ENCODE results near the gene DOCK3. TPM values are rescaled to one million over a fixed set of nuclear protein-coding genes. Genes with fewer than 3 reads are reported as not detected.

Gene DOCK3
- total and polyA plus RNA-seq, 10 donors = 0.08 to 2.1 (median 0.44) TPM

GRCh38 chr3:51391566-51392354 is 717.0 kb downstream of the DOCK3 start:
- Histone ChIP-seq H3K36me3 (peaks cover 0 to 83% (median 54%) of the 10 kb centered on the region in 6 donors), H3K4me3 (peak overlapping the region; percentile 59 to 90 (median 66)), H3K27ac (peak overlapping the region; percentile 74 to 94 (median 91)), H3K9me3 (no peaks in the 10 kb centered on the region), H3K27me3 (replicated peaks in 1 of 7) (no peaks in the 10 kb centered on the region), H3K4me1 (peaks cover 31 to 94% (median 87%) of the 10 kb centered on the region in 6 donors)
- intact Hi-C loops (cut with DNase I; ENCODE audit: low total_unique reads) = no loop called here
- DNase-seq = peak; percentile 92
- TF ChIP-seq POLR2A (IDR thresholded peaks at IDR 0.05) (no peak), CTCF (IDR thresholded peaks at IDR 0.05 in 8 of 11, conservative IDR thresholded peaks at IDR 0.05 in 3 of 11) (no peak), POLR2AphosphoS5 (IDR thresholded peaks at IDR 0.05) (peak in 1 of 3 donors; percentile 59)
- 8 to 53% (median 14%) methylated on average over 43 to 115 of the region's 115 CpGs for WGBS, 5 donors

DNA sequence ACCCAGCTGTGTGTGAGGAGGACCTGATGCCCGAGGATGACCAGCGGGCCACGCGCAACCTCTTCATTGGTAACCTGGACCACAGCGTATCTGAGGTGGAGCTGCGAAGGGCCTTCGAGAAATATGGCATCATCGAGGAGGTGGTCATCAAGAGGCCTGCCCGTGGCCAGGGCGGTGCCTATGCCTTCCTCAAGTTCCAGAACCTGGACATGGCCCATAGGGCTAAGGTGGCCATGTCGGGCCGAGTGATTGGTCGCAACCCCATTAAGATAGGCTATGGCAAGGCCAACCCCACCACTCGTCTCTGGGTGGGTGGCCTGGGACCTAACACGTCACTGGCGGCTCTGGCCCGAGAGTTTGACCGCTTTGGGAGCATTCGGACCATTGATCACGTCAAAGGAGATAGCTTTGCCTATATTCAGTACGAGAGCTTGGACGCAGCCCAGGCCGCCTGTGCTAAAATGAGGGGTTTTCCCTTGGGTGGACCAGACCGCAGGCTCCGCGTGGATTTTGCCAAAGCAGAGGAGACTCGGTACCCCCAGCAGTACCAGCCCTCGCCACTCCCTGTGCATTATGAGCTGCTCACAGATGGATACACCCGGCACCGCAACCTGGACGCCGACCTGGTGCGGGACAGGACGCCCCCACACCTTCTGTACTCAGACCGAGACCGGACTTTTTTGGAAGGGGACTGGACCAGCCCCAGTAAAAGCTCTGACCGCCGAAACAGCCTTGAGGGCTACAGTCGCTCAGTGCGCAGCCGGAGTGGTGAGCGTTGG is 717.8 kb downstream of the DOCK3 start:
- peak overlapping the region in 7 of 8 donors; percentile 80 to 94 (median 92) for H3K27ac ChIP-seq
- no peaks in the 10 kb centered on the region for H3K27me3 ChIP-seq (replicated peaks in 1 of 7)
- TF ChIP-seq POLR2A (IDR thresholded peaks at IDR 0.05) (no peak), POLR2AphosphoS5 (IDR thresholded peaks at IDR 0.05) (no peak)
- H3K36me3 ChIP-seq = peaks cover 0 to 83% (median 61%) of the 10 kb centered on the region in 6 donors
- peaks cover 24 to 94% (median 82%) of the 10 kb centered on the region in 6 donors for H3K4me1 ChIP-seq
- peak overlapping the region in 7 of 8 donors; percentile 59 to 90 (median 68) for H3K4me3 ChIP-seq
- H3K9me3 ChIP-seq = no peaks in the 10 kb centered on the region
- DNase-seq = peak; percentile 83
- 93 to 97% (median 95%) methylated on average over 38 to 42 of the region's 42 CpGs for WGBS, 5 donors
- intact Hi-C loops (cut with DNase I; ENCODE audit: low total_unique reads) = no loop called here

GRCh38 chr3:51393134-51393495 is 718.4 kb downstream of the DOCK3 start:
- Histone ChIP-seq H3K27ac (no peak overlapping the region), H3K27me3 (replicated peaks in 1 of 7) (no peaks in the 10 kb centered on the region), H3K4me1 (peaks cover 24 to 88% (median 76%) of the 10 kb centered on the region in 6 donors), H3K9me3 (no peaks in the 10 kb centered on the region), H3K4me3 (peak overlapping the region in 1 of 8 donors; percentile 90), H3K36me3 (peaks cover 0 to 83% (median 65%) of the 10 kb centered on the region in 6 donors)
- intact Hi-C loops (cut with DNase I; ENCODE audit: low total_unique reads) = no loop called here
- TF ChIP-seq CTCF (IDR thresholded peaks at IDR 0.05 in 8 of 11, conservative IDR thresholded peaks at IDR 0.05 in 3 of 11) (no peak), POLR2AphosphoS5 (IDR thresholded peaks at IDR 0.05) (no peak), POLR2A (IDR thresholded peaks at IDR 0.05) (no peak)
- no peak for DNase-seq
- 94 to 96% (median 95%) methylated on average over 17 of the region's 17 CpGs for whole genome bisulfite sequencing, 5 donors

DNA sequence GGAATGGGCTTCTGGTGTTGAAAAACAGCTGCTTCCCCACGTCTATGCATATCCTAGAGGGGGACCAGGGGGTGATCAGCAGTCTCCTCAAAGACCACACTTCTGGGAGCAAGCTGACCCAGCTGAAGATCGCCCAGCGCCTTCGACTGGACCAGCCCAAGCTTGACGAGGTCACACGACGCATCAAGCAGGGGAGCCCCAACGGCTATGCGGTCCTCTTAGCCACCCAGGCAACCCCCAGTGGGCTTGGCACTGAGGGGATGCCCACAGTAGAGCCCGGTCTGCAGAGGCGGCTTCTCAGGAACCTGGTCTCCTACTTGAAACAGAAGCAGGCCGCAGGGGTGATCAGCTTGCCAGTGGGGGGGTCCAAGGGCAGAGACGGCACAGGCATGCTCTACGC is 718.8 kb downstream of the DOCK3 start:
- DNase-seq = no peak
- H3K27ac ChIP-seq = no peak overlapping the region

More for the DNA sequence above, 718.8 kb downstream of the DOCK3 start:
- WGBS, 5 donors = 87 to 96% (median 91%) methylated on average over 10 to 14 of the region's 14 CpGs
- H3K36me3 ChIP-seq = peaks cover 0 to 83% (median 66%) of the 10 kb centered on the region in 6 donors
- H3K4me3 ChIP-seq = no peak overlapping the region
- no peaks in the 10 kb centered on the region for H3K9me3 ChIP-seq
- TF ChIP-seq POLR2A (IDR thresholded peaks at IDR 0.05) (no peak), POLR2AphosphoS5 (IDR thresholded peaks at IDR 0.05) (peak in 2 of 3 donors; percentile 5 to 62)
- no peaks in the 10 kb centered on the region for H3K27me3 ChIP-seq (replicated peaks in 1 of 7)
- H3K4me1 ChIP-seq = peaks cover 24 to 84% (median 73%) of the 10 kb centered on the region in 6 donors
- intact Hi-C loops (cut with DNase I; ENCODE audit: low total_unique reads) = no loop called here

Data from spleen (tissue), 11 donors.